ENCODE data around the gene APOC1.

The APOC1 gene

DNA sequence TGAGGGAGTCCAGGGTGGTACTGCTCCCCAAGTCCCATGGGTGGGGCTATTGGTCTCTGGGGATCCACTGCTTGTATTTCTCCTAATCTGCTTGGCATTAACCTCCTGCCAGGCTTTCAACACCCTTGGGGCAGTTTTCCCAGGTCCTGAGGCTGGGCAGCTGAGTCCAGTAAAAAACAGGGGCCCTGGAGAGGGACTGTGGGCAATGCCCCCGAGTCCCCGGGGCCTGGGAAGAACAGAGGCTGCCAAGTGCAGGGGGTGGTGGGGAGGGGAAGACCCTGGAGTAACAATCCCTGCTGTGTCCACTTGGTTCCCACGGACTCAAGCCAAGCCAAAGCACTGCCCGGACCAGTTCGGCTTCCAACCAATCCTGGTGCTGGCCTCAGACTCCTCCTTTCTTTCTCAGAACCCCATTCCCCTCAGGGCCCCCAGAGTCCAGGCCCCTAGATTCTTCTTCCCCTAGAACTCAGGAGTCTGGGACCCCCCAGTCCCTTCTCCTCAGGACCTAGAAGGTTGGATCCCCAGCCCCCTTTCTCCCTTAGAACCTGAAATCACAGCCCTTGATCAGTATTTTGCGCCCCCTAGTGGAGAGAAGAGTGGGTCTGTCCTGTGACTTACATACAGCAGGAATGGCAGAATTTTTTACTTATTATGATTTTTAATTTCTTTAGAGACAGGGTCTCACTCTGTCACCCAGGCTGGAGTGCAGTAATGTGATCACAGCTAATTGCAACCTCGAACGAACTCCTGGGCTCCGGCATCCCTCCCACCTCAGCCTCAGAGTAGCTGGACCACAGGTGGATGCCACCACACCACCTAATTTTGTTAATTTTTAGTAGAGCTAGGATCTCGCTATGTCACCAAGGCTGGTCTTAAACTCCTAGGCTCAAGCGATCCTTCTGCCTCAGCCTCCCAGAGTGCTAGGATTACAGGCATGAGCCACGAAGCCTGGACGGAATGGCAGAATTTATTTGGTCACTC lies 37.1 kb downstream of the APOC1 start:
- no peaks in the 10 kb centered on the region for H3K36me3 ChIP-seq (ENCODE audit: insufficient read depth, low read length)
- H3K9me2 ChIP-seq (replicated peaks; ENCODE audit: low read depth, low read length): no peaks in the 10 kb centered on the region
- H3K27me3 ChIP-seq (ENCODE audit: insufficient read depth, low read length, poor library complexity, severe bottlenecking): no peaks in the 10 kb centered on the region
- H3K4me3 ChIP-seq (ENCODE audit: low read length, poor library complexity, severe bottlenecking): no peak overlapping the region
- H3K9ac ChIP-seq (ENCODE audit: low read depth, low read length, poor library complexity, severe bottlenecking): no peak overlapping the region
- H4K20me1 ChIP-seq (ENCODE audit: insufficient read depth, low read length, poor library complexity, severe bottlenecking): peaks cover 10% of the 10 kb centered on the region
- H3K79me2 ChIP-seq (ENCODE audit: insufficient read depth, low read length): peaks cover 18% of the 10 kb centered on the region
- no peaks in the 10 kb centered on the region for H3F3A ChIP-seq (ENCODE audit: low read depth)
- H3K4me2 ChIP-seq (ENCODE audit: low read depth, low read length, poor library complexity, severe bottlenecking): no peak overlapping the region
- no peak for TF ChIP-seq EZH2phosphoT487 (IDR thresholded peaks at IDR 0.05; ENCODE audit: borderline replicate concordance)
- TF ChIP-seq, protein P1, sequence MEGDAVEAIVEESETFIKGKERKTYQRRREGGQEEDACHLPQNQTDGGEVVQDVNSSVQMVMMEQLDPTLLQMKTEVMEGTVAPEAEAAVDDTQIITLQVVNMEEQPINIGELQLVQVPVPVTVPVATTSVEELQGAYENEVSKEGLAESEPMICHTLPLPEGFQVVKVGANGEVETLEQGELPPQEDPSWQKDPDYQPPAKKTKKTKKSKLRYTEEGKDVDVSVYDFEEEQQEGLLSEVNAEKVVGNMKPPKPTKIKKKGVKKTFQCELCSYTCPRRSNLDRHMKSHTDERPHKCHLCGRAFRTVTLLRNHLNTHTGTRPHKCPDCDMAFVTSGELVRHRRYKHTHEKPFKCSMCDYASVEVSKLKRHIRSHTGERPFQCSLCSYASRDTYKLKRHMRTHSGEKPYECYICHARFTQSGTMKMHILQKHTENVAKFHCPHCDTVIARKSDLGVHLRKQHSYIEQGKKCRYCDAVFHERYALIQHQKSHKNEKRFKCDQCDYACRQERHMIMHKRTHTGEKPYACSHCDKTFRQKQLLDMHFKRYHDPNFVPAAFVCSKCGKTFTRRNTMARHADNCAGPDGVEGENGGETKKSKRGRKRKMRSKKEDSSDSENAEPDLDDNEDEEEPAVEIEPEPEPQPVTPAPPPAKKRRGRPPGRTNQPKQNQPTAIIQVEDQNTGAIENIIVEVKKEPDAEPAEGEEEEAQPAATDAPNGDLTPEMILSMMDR (conservative IDR thresholded peaks at IDR 0.05; ENCODE audit: low read length): peak; percentile 88
- H2AFZ ChIP-seq (ENCODE audit: low read length): no peak overlapping the region
- no peaks in the 10 kb centered on the region for H3K9me3 ChIP-seq (ENCODE audit: insufficient read depth, low read depth, low read length)
- H3K4me1 ChIP-seq (ENCODE audit: insufficient read depth, low read length, poor library complexity, severe bottlenecking): peaks cover 14% of the 10 kb centered on the region

GRCh38 chr19:44954278-44954648 lies 39.9 kb downstream of the APOC1 start:
- Histone ChIP-seq H3K9ac (ENCODE audit: low read depth, low read length, poor library complexity, severe bottlenecking) (peak overlapping the region; percentile 91), H3K36me3 (ENCODE audit: insufficient read depth, low read length) (no peaks in the 10 kb centered on the region), H2AFZ (ENCODE audit: low read length) (peak overlapping the region; percentile 97), H3K79me2 (ENCODE audit: insufficient read depth, low read length) (peaks cover 46% of the 10 kb centered on the region), H3F3A (ENCODE audit: low read depth) (no peaks in the 10 kb centered on the region), H3K9me2 (replicated peaks; ENCODE audit: low read depth, low read length) (no peaks in the 10 kb centered on the region), H3K4me1 (ENCODE audit: insufficient read depth, low read length, poor library complexity, severe bottlenecking) (peaks cover 39% of the 10 kb centered on the region), H4K20me1 (ENCODE audit: insufficient read depth, low read length, poor library complexity, severe bottlenecking) (peaks cover 18% of the 10 kb centered on the region), H3K4me3 (ENCODE audit: low read length, poor library complexity, severe bottlenecking) (peak overlapping the region; percentile 95), H3K9me3 (ENCODE audit: insufficient read depth, low read depth, low read length) (no peaks in the 10 kb centered on the region), H3K27me3 (ENCODE audit: insufficient read depth, low read length, poor library complexity, severe bottlenecking) (no peaks in the 10 kb centered on the region), H3K4me2 (ENCODE audit: low read depth, low read length, poor library complexity, severe bottlenecking) (peak overlapping the region; percentile 91)
- TF ChIP-seq EZH2phosphoT487 (IDR thresholded peaks at IDR 0.05; ENCODE audit: borderline replicate concordance): no peak
- TF ChIP-seq, protein P1 (conservative IDR thresholded peaks at IDR 0.05; ENCODE audit: low read length): no peak

DNA sequence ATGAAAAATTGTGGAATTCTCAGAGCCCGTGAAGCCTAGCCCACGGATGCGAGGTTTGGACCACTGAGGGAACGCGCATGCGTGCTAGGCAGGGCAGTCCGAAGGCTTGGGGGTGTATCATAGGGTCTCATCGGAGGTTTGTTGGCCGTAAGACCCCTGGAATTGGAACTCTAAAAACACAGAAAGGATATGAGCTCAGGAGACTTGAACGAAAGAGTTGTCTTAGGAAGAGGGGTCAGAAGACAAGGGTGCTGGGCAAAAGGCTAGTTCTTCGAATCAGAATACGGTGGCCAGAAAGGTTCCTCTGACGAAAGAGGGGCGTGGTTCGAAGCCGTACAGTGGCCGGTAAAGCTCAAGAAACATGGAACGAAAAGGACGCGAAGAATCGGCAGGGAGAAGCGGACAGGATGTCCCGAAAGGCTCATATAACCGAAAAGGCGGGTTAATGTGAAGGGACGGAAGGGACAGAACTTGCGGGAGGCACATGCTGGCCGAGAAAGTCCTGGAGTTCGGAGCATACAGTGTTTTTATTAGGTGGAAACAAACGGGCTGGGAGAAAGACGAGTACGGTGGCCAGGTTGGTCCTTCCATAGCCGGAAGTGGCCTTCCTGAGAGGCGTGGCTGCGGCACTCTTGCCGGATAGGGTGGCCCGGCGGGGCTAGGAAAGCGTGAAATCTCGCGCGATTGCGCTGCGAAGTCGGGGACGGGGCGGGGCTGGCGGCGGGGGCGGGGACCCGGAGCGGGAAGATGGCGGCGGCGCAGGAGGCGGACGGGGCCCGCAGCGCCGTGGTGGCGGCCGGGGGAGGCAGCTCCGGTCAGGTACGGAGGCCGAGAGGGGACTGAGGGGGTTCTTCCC lies 40.5 kb downstream of the APOC1 start, which contains the start of gene CLPTM1:
CLPTM1 (plus strand) TSS at position 732 of the 856 bp plus-strand sequence; CDS start at position 748, 16 bp downstream.
- peak within 1 kb of the TSS; percentile 97 for H2AFZ ChIP-seq (ENCODE audit: low read length)
- TF ChIP-seq, protein P1 (conservative IDR thresholded peaks at IDR 0.05; ENCODE audit: low read length): no peak
- TF ChIP-seq EZH2phosphoT487 (IDR thresholded peaks at IDR 0.05; ENCODE audit: borderline replicate concordance): no peak
- H3K9me2 ChIP-seq (replicated peaks; ENCODE audit: low read depth, low read length): no peaks in the 10 kb centered on the region
- H3K36me3 ChIP-seq (ENCODE audit: insufficient read depth, low read length): no peaks in the 10 kb centered on the region
- no peaks in the 10 kb centered on the region for H3K27me3 ChIP-seq (ENCODE audit: insufficient read depth, low read length, poor library complexity, severe bottlenecking)
- peaks cover 52% of the 10 kb centered on the region for H3K79me2 ChIP-seq (ENCODE audit: insufficient read depth, low read length)
- no peaks in the 10 kb centered on the region for H3K9me3 ChIP-seq (ENCODE audit: insufficient read depth, low read depth, low read length)
- H3K4me3 ChIP-seq (ENCODE audit: low read length, poor library complexity, severe bottlenecking): peak within 1 kb of the TSS; percentile 95
- peak within 1 kb of the TSS; percentile 91 for H3K4me2 ChIP-seq (ENCODE audit: low read depth, low read length, poor library complexity, severe bottlenecking)
- peaks cover 18% of the 10 kb centered on the region for H4K20me1 ChIP-seq (ENCODE audit: insufficient read depth, low read length, poor library complexity, severe bottlenecking)
- peak within 1 kb of the TSS; percentile 91 for H3K9ac ChIP-seq (ENCODE audit: low read depth, low read length, poor library complexity, severe bottlenecking)
- H3F3A ChIP-seq (ENCODE audit: low read depth): no peaks in the 10 kb centered on the region
- H3K4me1 ChIP-seq (ENCODE audit: insufficient read depth, low read length, poor library complexity, severe bottlenecking): peaks cover 45% of the 10 kb centered on the region

All from Loucy (cell line).